Measurements from ENCODE around the gene NPPA.

NPPA gene

GRCh38 chr1:11872545-11872944, 25.0 kb upstream of the NPPA start:
- no peaks in the 10 kb centered on the region for H3K79me2 ChIP-seq (ENCODE audit: insufficient read depth, low read depth)
- H2AFZ ChIP-seq (ENCODE audit: low read depth), result no peak overlapping the region
- no peak overlapping the region for H3K4me3 ChIP-seq (IDR thresholded peaks at IDR 0.05; ENCODE audit: insufficient read depth, low read depth, low read length)
- H3K4me2 ChIP-seq, result no peak overlapping the region
- no peaks in the 10 kb centered on the region for H3K4me1 ChIP-seq (ENCODE audit: low read depth, poor library complexity, severe bottlenecking)
- no peak for TF ChIP-seq CTCF (conservative IDR thresholded peaks at IDR 0.05; ENCODE audit: low read depth, low read length)
- no peaks in the 10 kb centered on the region for H4K20me1 ChIP-seq (ENCODE audit: insufficient read depth)
- H3K9ac ChIP-seq, result no peak overlapping the region
- H3K27me3 ChIP-seq (ENCODE audit: insufficient read depth, low read depth), result peaks cover 93% of the 10 kb centered on the region
- H3K27ac ChIP-seq, result no peak overlapping the region
- no peaks in the 10 kb centered on the region for H3K36me3 ChIP-seq (ENCODE audit: insufficient read depth)

DNA sequence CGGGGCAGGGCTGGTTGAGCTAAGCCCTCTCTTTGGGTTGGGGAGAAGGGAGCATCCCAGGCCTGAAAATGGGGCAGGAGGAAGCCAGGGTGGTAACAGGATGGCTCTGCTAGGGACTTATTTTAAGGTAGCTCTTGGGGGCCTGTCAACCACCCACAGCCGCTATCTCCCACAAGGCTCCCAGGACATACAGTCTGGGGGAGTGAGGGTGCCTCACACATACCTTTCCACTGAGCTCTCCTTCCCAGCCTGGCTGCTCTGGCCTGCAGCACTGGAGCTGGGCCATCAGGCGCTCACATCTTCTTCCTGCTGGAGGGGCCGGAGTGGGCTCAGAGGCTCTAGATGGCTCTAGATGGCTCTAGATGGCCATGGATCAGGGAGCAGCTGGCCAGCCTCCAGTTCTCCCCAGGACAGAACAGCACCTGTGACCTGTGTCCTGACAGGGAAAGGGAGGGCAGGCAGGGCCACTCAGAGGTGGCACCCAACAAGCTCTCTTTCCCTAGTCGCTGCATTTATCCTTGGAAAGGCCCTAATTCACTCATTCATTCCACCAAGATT, 22.1 kb upstream of the NPPA start:
- no peaks in the 10 kb centered on the region for H4K20me1 ChIP-seq (ENCODE audit: insufficient read depth)
- H2AFZ ChIP-seq (ENCODE audit: low read depth), result no peak overlapping the region
- H3K79me2 ChIP-seq (ENCODE audit: insufficient read depth, low read depth), result no peaks in the 10 kb centered on the region
- no peak overlapping the region for H3K4me3 ChIP-seq (IDR thresholded peaks at IDR 0.05; ENCODE audit: insufficient read depth, low read depth, low read length)
- H3K27ac ChIP-seq, result no peak overlapping the region
- no peak for TF ChIP-seq CTCF (conservative IDR thresholded peaks at IDR 0.05; ENCODE audit: low read depth, low read length)
- H3K27me3 ChIP-seq (ENCODE audit: insufficient read depth, low read depth), result peaks cover 88% of the 10 kb centered on the region
- no peak overlapping the region for H3K4me2 ChIP-seq
- no peak overlapping the region for H3K9ac ChIP-seq
- no peaks in the 10 kb centered on the region for H3K36me3 ChIP-seq (ENCODE audit: insufficient read depth)
- H3K4me1 ChIP-seq (ENCODE audit: low read depth, poor library complexity, severe bottlenecking), result no peaks in the 10 kb centered on the region

GRCh38 chr1:11869104-11869503, 21.5 kb upstream of the NPPA start:
- Histone ChIP-seq H3K27me3 (ENCODE audit: insufficient read depth, low read depth) (peaks cover 89% of the 10 kb centered on the region), H3K9ac (no peak overlapping the region), H3K79me2 (ENCODE audit: insufficient read depth, low read depth) (no peaks in the 10 kb centered on the region), H3K4me3 (IDR thresholded peaks at IDR 0.05; ENCODE audit: insufficient read depth, low read depth, low read length) (no peak overlapping the region), H3K27ac (no peak overlapping the region), H3K4me1 (ENCODE audit: low read depth, poor library complexity, severe bottlenecking) (no peaks in the 10 kb centered on the region), H3K4me2 (no peak overlapping the region), H3K36me3 (ENCODE audit: insufficient read depth) (no peaks in the 10 kb centered on the region), H4K20me1 (ENCODE audit: insufficient read depth) (no peaks in the 10 kb centered on the region), H2AFZ (ENCODE audit: low read depth) (no peak overlapping the region)
- TF ChIP-seq CTCF (conservative IDR thresholded peaks at IDR 0.05; ENCODE audit: low read depth, low read length), result no peak

DNA sequence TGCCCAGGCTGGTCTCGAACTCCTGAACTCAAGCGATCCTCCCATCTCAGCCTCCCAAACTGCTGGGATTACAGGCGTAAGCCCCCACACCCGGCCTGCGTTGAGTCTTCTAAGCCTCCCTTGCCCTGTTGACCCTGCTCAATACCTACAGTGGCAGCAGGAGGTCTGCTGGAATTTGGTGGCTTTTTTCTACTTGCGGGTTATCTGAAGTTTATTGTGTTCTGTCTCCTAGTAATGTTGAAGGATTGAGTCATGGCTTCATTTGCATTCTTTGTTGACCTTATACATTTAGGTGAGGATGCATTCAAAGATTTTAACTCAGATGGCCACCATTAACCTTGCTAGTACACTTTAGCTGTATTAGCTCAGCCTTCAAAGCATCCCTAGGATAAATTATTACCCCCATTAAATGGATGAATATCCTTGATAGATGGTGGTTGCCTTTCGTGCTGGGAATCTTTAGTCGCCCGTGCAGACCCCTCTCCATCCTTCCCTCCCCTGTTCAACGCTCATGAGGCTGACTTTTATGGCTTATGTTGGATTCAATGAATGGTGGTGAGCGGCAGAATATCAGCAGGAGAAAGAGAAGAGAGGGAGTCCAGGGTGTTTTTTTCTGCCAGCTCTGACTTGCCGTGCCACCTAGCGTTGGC, 20.9 kb upstream of the NPPA start:
- Histone ChIP-seq H3K4me2 (no peak overlapping the region), H3K27ac (no peak overlapping the region), H2AFZ (ENCODE audit: low read depth) (no peak overlapping the region), H3K79me2 (ENCODE audit: insufficient read depth, low read depth) (no peaks in the 10 kb centered on the region), H4K20me1 (ENCODE audit: insufficient read depth) (no peaks in the 10 kb centered on the region), H3K27me3 (ENCODE audit: insufficient read depth, low read depth) (peaks cover 89% of the 10 kb centered on the region), H3K36me3 (ENCODE audit: insufficient read depth) (no peaks in the 10 kb centered on the region), H3K9ac (no peak overlapping the region), H3K4me3 (IDR thresholded peaks at IDR 0.05; ENCODE audit: insufficient read depth, low read depth, low read length) (no peak overlapping the region), H3K4me1 (ENCODE audit: low read depth, poor library complexity, severe bottlenecking) (no peaks in the 10 kb centered on the region)
- no peak for TF ChIP-seq CTCF (conservative IDR thresholded peaks at IDR 0.05; ENCODE audit: low read depth, low read length)

Data from KMS-11 (cell line).